Measurements from ENCODE around the gene OSMR. TPM values are rescaled to one million over a fixed set of nuclear protein-coding genes. Genes with fewer than 3 reads are reported as not detected.
"Not testable (repeated sequence)": the region's sequence is repeated elsewhere in the genome, so short reads cannot be mapped to it uniquely, and the experiment has no call there.

OSMR gene
- polyA plus RNA-seq, 1 experiment: 43.4 TPM

DNA sequence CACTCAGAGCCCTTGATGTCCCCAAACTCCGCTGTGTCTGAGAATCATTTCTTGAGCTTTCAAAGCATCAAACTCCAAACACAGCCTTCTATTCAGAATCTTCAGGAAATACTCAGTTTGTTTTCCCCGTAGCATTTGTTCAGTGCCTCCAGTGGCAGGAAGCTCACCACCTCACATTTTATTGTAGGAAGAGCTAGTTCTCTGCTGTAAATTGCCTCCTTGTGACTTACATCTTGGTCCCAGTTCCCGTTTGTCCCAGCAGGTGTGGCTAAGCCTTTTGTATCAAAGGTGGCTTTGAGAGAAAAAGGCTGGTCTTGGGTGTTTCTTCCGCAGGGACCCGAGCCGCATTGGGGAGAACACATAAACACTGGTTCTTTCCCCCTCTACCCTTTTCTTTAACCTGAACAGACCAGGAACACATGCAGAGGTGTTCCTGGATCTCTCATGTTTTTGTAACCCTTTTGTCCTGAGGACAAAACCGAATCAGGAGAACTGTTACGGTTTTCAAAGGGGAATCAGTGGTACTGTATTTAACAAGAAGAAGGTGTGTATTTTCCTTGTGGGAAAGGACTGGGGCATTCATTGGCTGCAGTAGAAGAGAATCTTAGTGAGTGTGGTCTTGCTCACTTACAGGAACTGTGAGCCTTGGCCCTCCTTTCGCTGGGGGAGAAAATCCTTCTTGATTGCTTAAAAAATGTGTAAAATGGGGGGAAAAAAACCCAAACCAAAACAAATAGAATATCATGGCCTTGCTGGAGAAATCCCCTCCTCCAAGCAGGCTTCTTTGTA is 1.9 kb downstream of the OSMR start:
- no peaks in the 10 kb centered on the region for H3K27me3 ChIP-seq (ENCODE audit: control insufficient read depth, insufficient read depth, low read length)
- no peak for DNase-seq (ENCODE audit: low read depth)
- H3K36me3 ChIP-seq (ENCODE audit: control insufficient read depth, insufficient read depth, low read length): peaks cover 6% of the 10 kb centered on the region
- 0 out of 2 replicates have a peak, but pooled peaks have one; percentile 16 for TF ChIP-seq CTCF (IDR thresholded peaks at IDR 0.05; ENCODE audit: insufficient read depth, low read depth, low read length)
- peak overlapping the region; percentile 96 for H3K4me3 ChIP-seq (ENCODE audit: low read depth, low read length)
- POLR2A ChIA-PET: no interaction called here
- CTCF ChIA-PET: interaction anchor here (0.6 to 2.0 kb wide), 6 partner anchors 15 to 912 kb away, joined by 3 to 6 read pairs (median 4); no protein-coding TSS in a partner anchor

GRCh38 chr5:38848637-38849036 is 2.8 kb downstream of the OSMR start:
- H3K27me3 ChIP-seq (ENCODE audit: control insufficient read depth, insufficient read depth, low read length): no peaks in the 10 kb centered on the region
- H3K36me3 ChIP-seq (ENCODE audit: control insufficient read depth, insufficient read depth, low read length): peaks cover 6% of the 10 kb centered on the region
- ChIA-PET POLR2A (no interaction called here), CTCF (interaction anchor here (0.6 to 2.0 kb wide), 4 partner anchors 18 to 911 kb away, joined by 3 to 6 read pairs (median 3); no protein-coding TSS in a partner anchor)
- TF ChIP-seq CTCF (IDR thresholded peaks at IDR 0.05; ENCODE audit: insufficient read depth, low read depth, low read length): no peak
- no peak for DNase-seq (ENCODE audit: low read depth)
- H3K4me3 ChIP-seq (ENCODE audit: low read depth, low read length): no peak overlapping the region

GRCh38 chr5:38851640-38852039 is 5.8 kb downstream of the OSMR start:
- H3K27me3 ChIP-seq (ENCODE audit: control insufficient read depth, insufficient read depth, low read length); H3K36me3 ChIP-seq (ENCODE audit: control insufficient read depth, insufficient read depth, low read length); H3K4me3 ChIP-seq (ENCODE audit: low read depth, low read length); DNase-seq (ENCODE audit: low read depth); POLR2A ChIA-PET; CTCF ChIA-PET: not testable (repeated sequence)

DNA sequence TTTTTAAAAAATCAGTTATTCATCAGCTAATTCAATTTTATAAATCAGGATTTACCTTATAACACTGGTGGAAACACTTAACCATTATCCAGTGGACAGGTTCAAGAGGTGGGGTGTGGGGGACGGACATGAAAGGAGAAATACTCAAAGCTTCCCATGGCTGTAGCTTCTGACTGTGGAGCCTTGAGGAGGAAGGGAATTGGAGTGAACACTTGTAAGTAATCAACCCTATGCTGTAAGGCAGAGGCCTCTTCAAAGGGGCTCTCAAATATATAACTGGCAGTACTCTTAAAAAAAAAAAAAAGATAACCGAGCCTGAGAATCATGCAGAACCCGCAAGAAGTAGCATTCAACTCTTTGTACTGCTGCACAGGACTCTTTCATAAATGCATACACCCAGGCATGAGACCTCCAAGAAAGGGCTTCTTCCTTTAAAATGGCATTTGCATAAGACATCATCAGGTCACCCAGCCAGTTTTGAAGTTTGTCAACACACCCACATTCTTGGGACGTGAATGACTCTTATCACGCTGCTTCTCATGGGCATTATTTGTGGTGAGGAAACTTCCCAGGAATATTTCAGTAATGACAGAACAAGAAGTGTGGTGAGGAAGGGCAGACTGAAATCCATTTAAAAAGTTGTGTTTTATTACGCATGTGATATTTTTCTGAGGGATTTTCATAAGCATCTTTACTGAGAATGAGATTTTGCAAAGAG is 8.1 kb downstream of the OSMR start:
- Histone ChIP-seq H3K4me3 (ENCODE audit: low read depth, low read length) (no peak overlapping the region), H3K27me3 (ENCODE audit: control insufficient read depth, insufficient read depth, low read length) (no peaks in the 10 kb centered on the region), H3K36me3 (ENCODE audit: control insufficient read depth, insufficient read depth, low read length) (peaks cover 4% of the 10 kb centered on the region)
- peak; percentile 80 for DNase-seq (ENCODE audit: low read depth)
- TF ChIP-seq CTCF (IDR thresholded peaks at IDR 0.05; ENCODE audit: insufficient read depth, low read depth, low read length): no peak
- ChIA-PET POLR2A (interaction anchor here (0.7 kb wide), 1 partner anchor 46 kb away, joined by 4 read pairs; no protein-coding TSS in a partner anchor), CTCF (interaction anchor here (0.8 kb wide), 1 partner anchor 10 kb away, joined by 3 read pairs; no protein-coding TSS in a partner anchor)

- POLR2A ChIA-PET: no interaction called here
- CTCF ChIA-PET: interaction anchor here (0.5 to 1.8 kb wide), 3 partner anchors 16 to 390 kb away, joined by 3 to 5 read pairs (median 4); no protein-coding TSS in a partner anchor
These were observed 9.1 kb downstream of the OSMR start for GRCh38 chr5:38854907-38855306.

More at GRCh38 chr5:38854907-38855306, 9.1 kb downstream of the OSMR start:
- no peak for DNase-seq (ENCODE audit: low read depth)
- Histone ChIP-seq H3K27me3 (ENCODE audit: control insufficient read depth, insufficient read depth, low read length) (no peaks in the 10 kb centered on the region), H3K36me3 (ENCODE audit: control insufficient read depth, insufficient read depth, low read length) (peaks cover 4% of the 10 kb centered on the region), H3K4me3 (ENCODE audit: low read depth, low read length) (no peak overlapping the region)
- no peak for TF ChIP-seq CTCF (IDR thresholded peaks at IDR 0.05; ENCODE audit: insufficient read depth, low read depth, low read length)
